ENCODE data around the gene SEPTIN11.
"Not testable (repeated sequence)": the region's sequence is repeated elsewhere in the genome, so short reads cannot be mapped to it uniquely, and the experiment has no call there.

SEPTIN11 gene

DNA sequence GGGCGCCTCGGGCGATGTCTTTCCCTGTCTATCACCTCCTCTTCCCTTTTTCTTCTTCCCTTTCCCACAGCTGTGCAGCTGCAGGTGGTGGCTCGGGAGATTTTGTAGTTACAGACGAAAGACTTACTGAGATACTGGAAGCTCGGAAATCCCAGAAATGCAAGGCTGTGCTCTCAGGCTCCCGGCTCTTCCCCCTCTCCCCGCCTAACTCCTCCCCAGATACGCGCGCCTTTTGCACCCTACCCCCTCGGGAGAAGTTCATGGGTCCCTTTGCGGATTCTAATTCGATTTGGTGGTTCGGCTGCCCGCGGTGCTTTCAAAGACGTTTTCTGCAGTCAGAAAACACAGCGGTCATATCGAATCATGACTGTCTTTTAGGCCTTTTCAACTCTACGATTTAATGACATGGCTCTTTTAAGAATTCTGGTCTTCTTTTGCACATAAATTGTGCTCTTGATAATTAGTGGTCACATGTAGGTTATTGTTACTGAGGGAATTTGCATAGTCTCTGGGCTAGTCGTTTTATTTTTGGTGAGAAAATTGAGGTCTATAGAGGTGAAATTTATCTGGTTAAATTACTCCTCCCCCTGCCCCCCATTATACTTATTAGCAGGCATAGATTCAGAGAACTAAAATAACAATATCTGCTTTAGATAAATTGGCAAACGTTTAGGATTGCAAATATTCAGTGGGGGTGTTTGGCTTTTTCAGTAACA, 1.6 kb downstream of the SEPTIN11 start:
- H3K27ac ChIP-seq, result peak overlapping the region; percentile 61

GRCh38 chr4:76951672-76952010, 2.1 kb downstream of the SEPTIN11 start:
- no peak overlapping the region for H3K27ac ChIP-seq
- DNase-seq (ENCODE audit: low read depth, low spot score), result no peak

More for the DNA sequence above, 1.6 kb downstream of the SEPTIN11 start:
- DNase-seq (ENCODE audit: low read depth, low spot score), result no peak

- DNase-seq (ENCODE audit: low read depth, low spot score), result no peak
- H3K27ac ChIP-seq, result no peak overlapping the region
Measured at GRCh38 chr4:76952071-76952470, 2.5 kb downstream of the SEPTIN11 start.

GRCh38 chr4:76952656-76953582, 3.4 kb downstream of the SEPTIN11 start:
- H3K27ac ChIP-seq, result no peak overlapping the region
- no peak for DNase-seq (ENCODE audit: low read depth, low spot score)

- no peak for DNase-seq (ENCODE audit: low read depth, low spot score)
- no peak overlapping the region for H3K27ac ChIP-seq
Measured at GRCh38 chr4:76953956-76954355, 4.4 kb downstream of the SEPTIN11 start.

- H3K27ac ChIP-seq, result no peak overlapping the region
- no peak for DNase-seq (ENCODE audit: low read depth, low spot score)
Measured at GRCh38 chr4:76954489-76954888, 4.9 kb downstream of the SEPTIN11 start.

DNA sequence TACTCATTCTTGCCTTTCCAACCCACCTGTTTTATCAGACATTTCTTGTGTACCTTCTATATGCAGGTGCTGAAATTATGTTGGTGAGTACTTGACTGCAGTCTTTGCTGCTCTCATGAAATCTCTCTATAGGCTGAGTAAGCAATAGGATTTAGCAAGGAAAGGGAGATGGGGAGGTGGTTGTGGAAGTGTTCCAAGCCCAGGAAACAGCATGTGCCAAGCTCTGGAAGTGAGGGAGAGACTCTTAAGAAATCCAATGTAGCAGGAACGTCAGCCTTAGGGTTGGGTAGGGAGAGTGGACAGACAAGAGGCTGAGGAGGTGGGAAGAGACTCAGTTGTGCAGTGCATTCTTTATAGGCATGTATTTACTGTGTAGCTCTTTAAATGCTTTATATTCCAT, 5.6 kb downstream of the SEPTIN11 start:
- no peak for DNase-seq (ENCODE audit: low read depth, low spot score)
- no peak overlapping the region for H3K27ac ChIP-seq

- no peak for DNase-seq (ENCODE audit: low read depth, low spot score)
- no peak overlapping the region for H3K27ac ChIP-seq
Measured at GRCh38 chr4:76957004-76957738, 7.6 kb downstream of the SEPTIN11 start.

DNA sequence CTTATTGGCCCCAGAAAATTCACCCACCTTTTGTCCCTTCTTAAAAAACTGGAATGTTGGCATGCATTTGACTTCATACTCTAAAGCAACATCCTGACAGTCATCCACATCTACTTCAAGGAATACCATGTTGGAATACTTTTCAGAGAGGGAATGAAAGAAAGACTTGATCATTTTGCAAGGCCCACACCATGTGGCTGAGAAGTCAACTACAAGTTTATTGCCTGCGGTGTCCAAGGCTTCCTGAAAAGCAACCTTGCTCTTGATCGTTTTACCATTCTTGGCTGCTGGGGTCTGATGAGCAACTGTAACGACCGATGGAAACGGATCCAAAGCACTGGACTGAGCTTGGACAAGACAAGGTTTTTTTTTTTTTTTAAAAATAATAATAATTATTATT, 9.3 kb downstream of the SEPTIN11 start:
- H3K27ac ChIP-seq, result no peak overlapping the region
- DNase-seq (ENCODE audit: low read depth, low spot score), result no peak

DNA sequence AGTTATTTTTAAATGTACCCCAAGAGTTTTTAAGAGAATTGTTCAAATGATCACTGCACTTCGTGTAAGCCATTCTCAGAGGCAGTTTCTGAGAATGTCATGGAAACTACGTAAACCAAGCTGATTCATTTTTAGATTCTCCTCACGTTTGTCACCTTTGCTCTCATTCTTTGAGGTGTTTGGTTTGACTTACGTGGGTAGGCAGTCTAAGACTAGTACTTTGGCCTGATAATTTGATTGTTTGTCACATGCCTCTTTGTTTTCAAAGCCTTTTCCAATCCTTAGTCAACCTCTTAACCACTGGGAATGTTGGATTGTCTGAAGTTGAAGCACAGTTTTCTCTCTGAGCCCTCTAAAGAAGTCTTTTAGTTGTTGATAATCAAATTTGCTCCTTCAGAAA, 10.5 kb downstream of the SEPTIN11 start:
- H3K27ac ChIP-seq, result no peak overlapping the region
- no peak for DNase-seq (ENCODE audit: low read depth, low spot score)

- H3K27ac ChIP-seq, result no peak overlapping the region
- DNase-seq (ENCODE audit: low read depth, low spot score), result no peak
Measured at GRCh38 chr4:76962406-76963130, 13.0 kb downstream of the SEPTIN11 start.

- H3K27ac ChIP-seq, result no peak overlapping the region
- DNase-seq (ENCODE audit: low read depth, low spot score), result no peak
Measured at GRCh38 chr4:76963131-76963750, 13.7 kb downstream of the SEPTIN11 start.

GRCh38 chr4:76963927-76964326, 14.4 kb downstream of the SEPTIN11 start:
- not testable (repeated sequence) for H3K27ac ChIP-seq; DNase-seq (ENCODE audit: low read depth, low spot score)

- no peak for DNase-seq (ENCODE audit: low read depth, low spot score)
- no peak overlapping the region for H3K27ac ChIP-seq
Measured at GRCh38 chr4:76964769-76965168, 15.2 kb downstream of the SEPTIN11 start.

DNA sequence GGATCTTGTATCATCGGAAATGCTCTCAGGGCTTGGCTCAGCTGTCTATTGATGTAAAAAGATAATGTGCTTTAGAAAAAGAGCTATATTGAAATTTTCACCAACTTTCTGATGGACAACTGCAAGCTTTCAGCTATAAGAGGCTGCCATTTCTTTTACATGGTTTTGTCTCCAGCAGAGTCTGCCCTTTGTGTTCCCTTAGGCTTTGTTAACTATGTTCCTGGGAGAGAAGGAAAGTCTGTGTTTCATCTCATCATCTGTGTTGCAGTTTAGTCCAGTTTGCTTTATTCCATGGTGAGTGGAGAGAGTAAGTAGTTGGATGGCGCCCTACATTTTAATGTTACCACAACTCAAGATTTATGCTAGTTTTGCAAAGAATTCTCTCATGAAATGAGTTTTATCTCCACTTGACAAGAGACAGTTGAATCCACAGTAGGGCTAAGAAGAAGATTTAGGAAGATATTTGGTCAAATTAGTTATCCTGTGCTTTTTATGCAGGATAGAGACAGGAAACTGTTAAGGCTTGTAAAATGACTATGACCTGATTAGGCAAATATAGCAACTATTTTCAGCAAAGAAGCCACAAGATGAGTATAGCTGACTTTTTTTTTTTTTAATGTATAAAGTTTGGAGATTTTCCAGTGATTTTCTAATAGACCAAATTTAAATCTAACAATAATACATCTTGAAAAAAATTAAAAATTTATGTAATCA, 16.5 kb downstream of the SEPTIN11 start:
- DNase-seq (ENCODE audit: low read depth, low spot score), result no peak
- no peak overlapping the region for H3K27ac ChIP-seq

DNA sequence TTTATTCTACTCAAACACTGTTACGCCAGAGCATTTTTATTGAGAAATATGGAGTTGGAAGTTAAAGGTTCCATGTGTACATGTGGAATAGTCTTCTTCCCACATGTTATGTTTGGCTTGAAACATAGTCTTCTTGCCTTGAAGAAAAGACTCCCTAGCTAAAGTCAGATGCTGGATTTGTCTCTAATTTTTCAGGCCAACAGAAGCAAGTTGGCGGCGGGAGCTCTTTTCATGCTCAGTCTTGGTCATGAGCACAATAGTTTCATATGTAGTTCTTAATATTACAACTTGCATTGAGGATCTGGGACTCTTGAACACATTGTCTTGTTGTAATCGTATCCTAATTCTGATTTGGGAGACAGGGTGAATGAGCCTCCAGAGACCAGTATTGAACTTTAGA, 19.4 kb downstream of the SEPTIN11 start:
- DNase-seq (ENCODE audit: low read depth, low spot score), result no peak
- no peak overlapping the region for H3K27ac ChIP-seq

- H3K27ac ChIP-seq, result no peak overlapping the region
- no peak for DNase-seq (ENCODE audit: low read depth, low spot score)
Measured at GRCh38 chr4:76969495-76969894, 19.9 kb downstream of the SEPTIN11 start.

DNA sequence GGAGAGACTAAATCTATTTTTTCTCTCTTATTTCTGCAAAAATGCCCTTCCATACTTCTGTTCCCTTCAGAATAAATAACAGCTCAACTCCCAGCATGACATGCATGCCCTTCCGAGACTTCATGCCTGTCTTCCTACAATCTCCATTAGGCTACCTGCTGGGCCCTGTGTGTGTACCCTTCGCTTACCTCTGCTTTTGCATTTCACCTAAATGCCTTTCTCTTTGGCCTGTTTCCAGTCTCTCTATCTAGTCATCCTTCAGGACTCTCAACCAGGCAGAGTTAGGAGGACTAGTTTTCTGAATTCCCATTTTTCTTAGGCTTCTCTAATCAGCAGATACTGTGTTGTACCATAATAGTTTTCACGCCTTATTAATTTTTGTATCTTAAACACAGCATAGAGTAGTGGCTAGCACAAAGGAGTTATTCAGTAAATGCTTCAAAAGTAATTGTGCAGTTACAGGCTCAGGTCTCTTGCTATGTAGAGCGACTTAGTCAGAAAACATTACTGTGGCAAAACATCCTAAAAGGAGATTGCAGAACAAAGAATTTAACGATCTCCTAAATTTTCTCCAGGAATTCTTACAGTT, 20.5 kb downstream of the SEPTIN11 start:
- no peak overlapping the region for H3K27ac ChIP-seq
- no peak for DNase-seq (ENCODE audit: low read depth, low spot score)

- no peak overlapping the region for H3K27ac ChIP-seq
Measured at GRCh38 chr4:76972306-76972705, 22.8 kb downstream of the SEPTIN11 start.

More at GRCh38 chr4:76972306-76972705, 22.8 kb downstream of the SEPTIN11 start:
- DNase-seq (ENCODE audit: low read depth, low spot score), result no peak

Measured in epithelial cell of prostate (primary cell).